ENCODE measurements around the gene LIPC. TPM values are rescaled to one million over a fixed set of nuclear protein-coding genes. Genes with fewer than 3 reads are reported as not detected.
A peak's percentile ranks its signal among the peaks of the same experiment; 100 is the strongest.
"Not testable (repeated sequence)": the region's sequence is repeated elsewhere in the genome, so short reads cannot be mapped to it uniquely, and the experiment has no call there.

LIPC gene
- total RNA-seq, 1 donor from 2014 or later = 0.64 TPM

DNA sequence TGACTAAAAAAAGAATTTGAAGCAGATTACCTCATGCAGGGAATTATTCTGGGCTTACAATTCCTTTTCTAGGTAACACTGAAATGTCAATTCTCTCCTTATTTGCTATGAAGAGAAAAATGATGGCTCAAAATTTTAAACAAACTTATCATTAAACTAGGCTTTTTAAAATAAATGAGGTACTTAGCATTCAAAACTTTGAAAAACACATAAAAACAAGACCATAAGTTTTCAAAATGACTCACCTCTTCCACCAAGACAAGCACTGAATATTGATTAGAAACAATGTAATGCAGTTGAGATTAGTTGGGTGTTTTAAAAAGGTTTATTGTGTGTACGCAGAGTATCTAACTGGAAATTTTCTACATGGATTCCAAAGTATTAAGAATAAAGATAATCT is 163.1 kb downstream of the LIPC start:
- DNase-seq (no peak), ATAC-seq (no peak)
- Histone ChIP-seq H3K36me3 (peaks cover 20% of the 10 kb centered on the region), H3K4me3 (no peak overlapping the region), H3K27me3 (no peaks in the 10 kb centered on the region), H3K4me1 (peaks cover 4% of the 10 kb centered on the region), H3K9me3 (no peaks in the 10 kb centered on the region), H3K27ac (no peak overlapping the region)
- TF ChIP-seq CTCF (IDR thresholded peaks at IDR 0.05) = no peak
- intact Hi-C loops (cut with DNase I) = no loop called here

GRCh38 chr15:58595516-58596263 is 163.9 kb downstream of the LIPC start:
- ATAC-seq (no peak), DNase-seq (no peak)
- no peak for TF ChIP-seq CTCF (IDR thresholded peaks at IDR 0.05)
- Histone ChIP-seq H3K27me3 (no peaks in the 10 kb centered on the region), H3K36me3 (peaks cover 20% of the 10 kb centered on the region), H3K4me3 (no peak overlapping the region), H3K4me1 (peaks cover 3% of the 10 kb centered on the region), H3K27ac (no peak overlapping the region), H3K9me3 (no peaks in the 10 kb centered on the region)
- intact Hi-C loops (cut with DNase I) = no loop called here

- DNase-seq = no peak
- ATAC-seq = peak; percentile 45
- Histone ChIP-seq H3K9me3 (no peaks in the 10 kb centered on the region), H3K4me1 (no peaks in the 10 kb centered on the region), H3K4me3 (no peak overlapping the region), H3K36me3 (peaks cover 20% of the 10 kb centered on the region), H3K27me3 (no peaks in the 10 kb centered on the region), H3K27ac (no peak overlapping the region)
- intact Hi-C loops (cut with DNase I) = no loop called here
- no peak for TF ChIP-seq CTCF (IDR thresholded peaks at IDR 0.05)
Measured at GRCh38 chr15:58597943-58598828, 166.4 kb downstream of the LIPC start.

- TF ChIP-seq CTCF (IDR thresholded peaks at IDR 0.05) = no peak
- ATAC-seq (peak; percentile 51), DNase-seq (no peak)
- Histone ChIP-seq H3K4me1 (no peaks in the 10 kb centered on the region), H3K36me3 (peaks cover 20% of the 10 kb centered on the region), H3K4me3 (no peak overlapping the region), H3K9me3 (no peaks in the 10 kb centered on the region), H3K27me3 (no peaks in the 10 kb centered on the region), H3K27ac (no peak overlapping the region)
- intact Hi-C loops (cut with DNase I) = no loop called here
Measured at GRCh38 chr15:58598829-58599210, 167.0 kb downstream of the LIPC start.

GRCh38 chr15:58602823-58603222 is 171.0 kb downstream of the LIPC start:
- no peaks in the 10 kb centered on the region for H3K9me3 ChIP-seq

GRCh38 chr15:58603927-58604326 is 172.1 kb downstream of the LIPC start:
- H3K4me1 ChIP-seq; H3K27ac ChIP-seq; H3K27me3 ChIP-seq; H3K4me3 ChIP-seq; intact Hi-C loops (cut with DNase I); H3K36me3 ChIP-seq; DNase-seq; ATAC-seq; H3K9me3 ChIP-seq: not testable (repeated sequence)

More at GRCh38 chr15:58602823-58603222, 171.0 kb downstream of the LIPC start:
- intact Hi-C loops (cut with DNase I) = no loop called here
- ATAC-seq (no peak), DNase-seq (no peak)
- Histone ChIP-seq H3K27ac (no peak overlapping the region), H3K4me1 (no peaks in the 10 kb centered on the region), H3K36me3 (no peaks in the 10 kb centered on the region), H3K4me3 (no peak overlapping the region), H3K27me3 (no peaks in the 10 kb centered on the region)
- TF ChIP-seq CTCF (IDR thresholded peaks at IDR 0.05) = no peak

Data from upper lobe of right lung (tissue), 1 donor.